ENCODE measurements around the gene ELAVL3. TPM values are rescaled to one million over a fixed set of nuclear protein-coding genes. Genes with fewer than 3 reads are reported as not detected.
"Not testable (repeated sequence)": the region's sequence is repeated elsewhere in the genome, so short reads cannot be mapped to it uniquely, and the experiment has no call there.

The ELAVL3 gene
- polyA plus RNA-seq, 3 donors = not detected

GRCh38 chr19:11478167-11479089, 2.4 kb downstream of the ELAVL3 start:
- Histone ChIP-seq H2AFZ (ENCODE audit: insufficient read depth, low read depth, low read length, poor library complexity, severe bottlenecking) (no peak overlapping the region), H3K9me3 (replicated peaks in 1 of 2; ENCODE audit: control insufficient read depth in 1 of 2, insufficient read depth in 1 of 2, low read length in 2 of 2) (peaks cover 7 to 21% of the 10 kb centered on the region in 2 donors), H3K27ac (ENCODE audit: low read depth in 1 of 2, low read length in 2 of 2) (no peak overlapping the region), H3K9ac (ENCODE audit: insufficient read depth, low read length, poor library complexity, severe bottlenecking) (no peak overlapping the region), H3K27me3 (ENCODE audit: control insufficient read depth in 2 of 2, insufficient read depth in 2 of 2, low read length in 2 of 2) (peaks cover 23 to 57% of the 10 kb centered on the region in 2 donors), H3K36me3 (replicated peaks in 1 of 2; ENCODE audit: control insufficient read depth in 1 of 2, insufficient read depth in 2 of 2, low read length in 2 of 2) (no peaks in the 10 kb centered on the region), H4K20me1 (ENCODE audit: insufficient read depth, low read length) (no peaks in the 10 kb centered on the region), H3K4me2 (replicated peaks; ENCODE audit: extremely low read depth, low read length, poor library complexity, severe bottlenecking) (peak overlapping the region; percentile 41), H3K4me1 (ENCODE audit: control insufficient read depth in 1 of 2, insufficient read depth in 2 of 2, low read length in 2 of 2) (peaks cover 35 to 49% of the 10 kb centered on the region in 2 donors), H3K4me3 (replicated peaks in 1 of 3; ENCODE audit: low read depth in 2 of 3, low read length in 3 of 3) (no peak overlapping the region), H3K79me2 (ENCODE audit: insufficient read depth, low read length) (no peaks in the 10 kb centered on the region)
- intact Hi-C loops (cut with micrococcal nuclease) = no loop called here
- peaks cover 48 to 74% (median 58%) of the 10 kb centered on the region in 3 donors for H3K27me3 Mint-ChIP-seq (ENCODE audit: low read depth in 3 of 3)
- H3K27ac Mint-ChIP-seq = peak overlapping the region in 4 of 7 donors; percentile 16 to 84 (median 55)
- peaks cover 5 to 7% of the 10 kb centered on the region in 2 donors for H3K36me3 Mint-ChIP-seq
- peak in 2 of 3 donors; percentile 10 to 31 for DNase-seq
- 35% methylated on average over 13 of the region's 19 CpGs for WGBS (ENCODE audit: insufficient coverage)
- peak overlapping the region; percentile 64 to 85 for H3K4me3 Mint-ChIP-seq
- peaks cover 5 to 22% (median 11%) of the 10 kb centered on the region in 7 donors for H3K9me3 Mint-ChIP-seq
- TF ChIP-seq CTCF (IDR thresholded peaks at IDR 0.05) = no peak
- H3K4me1 Mint-ChIP-seq = peaks cover 24% of the 10 kb centered on the region

- no peak overlapping the region for H3K9ac ChIP-seq (ENCODE audit: insufficient read depth, low read length, poor library complexity, severe bottlenecking)
- H3K36me3 Mint-ChIP-seq = peaks cover 0 to 3% of the 10 kb centered on the region in 2 donors
- H3K27ac Mint-ChIP-seq = no peak overlapping the region
- peaks cover 12 to 36% of the 10 kb centered on the region in 2 donors for H3K27me3 ChIP-seq (ENCODE audit: control insufficient read depth in 2 of 2, insufficient read depth in 2 of 2, low read length in 2 of 2)
- no peaks in the 10 kb centered on the region for H3K79me2 ChIP-seq (ENCODE audit: insufficient read depth, low read length)
- no peak overlapping the region for H2AFZ ChIP-seq (ENCODE audit: insufficient read depth, low read depth, low read length, poor library complexity, severe bottlenecking)
- intact Hi-C loops (cut with micrococcal nuclease) = no loop called here
- no peak for DNase-seq
- no peak overlapping the region for H3K4me2 ChIP-seq (replicated peaks; ENCODE audit: extremely low read depth, low read length, poor library complexity, severe bottlenecking)
- H3K9me3 Mint-ChIP-seq = peaks cover 0 to 7% (median 4%) of the 10 kb centered on the region in 7 donors
- no peak overlapping the region for H3K27ac ChIP-seq (ENCODE audit: low read depth in 1 of 2, low read length in 2 of 2)
- peaks cover 12% of the 10 kb centered on the region for H3K4me1 Mint-ChIP-seq
- H3K27me3 Mint-ChIP-seq (ENCODE audit: low read depth in 3 of 3) = peaks cover 33 to 65% (median 39%) of the 10 kb centered on the region in 3 donors
- no peak for TF ChIP-seq CTCF (IDR thresholded peaks at IDR 0.05)
- peaks cover 0 to 9% of the 10 kb centered on the region in 2 donors for H3K9me3 ChIP-seq (replicated peaks in 1 of 2; ENCODE audit: control insufficient read depth in 1 of 2, insufficient read depth in 1 of 2, low read length in 2 of 2)
- no peaks in the 10 kb centered on the region for H4K20me1 ChIP-seq (ENCODE audit: insufficient read depth, low read length)
- H3K36me3 ChIP-seq (replicated peaks in 1 of 2; ENCODE audit: control insufficient read depth in 1 of 2, insufficient read depth in 2 of 2, low read length in 2 of 2) = no peaks in the 10 kb centered on the region
- H3K4me3 ChIP-seq (replicated peaks in 1 of 3; ENCODE audit: low read depth in 2 of 3, low read length in 3 of 3) = no peak overlapping the region
- H3K4me3 Mint-ChIP-seq = no peak overlapping the region
- H3K4me1 ChIP-seq (ENCODE audit: control insufficient read depth in 1 of 2, insufficient read depth in 2 of 2, low read length in 2 of 2) = peaks cover 16 to 26% of the 10 kb centered on the region in 2 donors
- WGBS (ENCODE audit: insufficient coverage) = 80% methylated on average over 2 of the region's 8 CpGs
Observed at GRCh38 chr19:11475861-11476260, 5.0 kb downstream of the ELAVL3 start.

- peaks cover 10 to 34% of the 10 kb centered on the region in 2 donors for H3K27me3 ChIP-seq (ENCODE audit: control insufficient read depth in 2 of 2, insufficient read depth in 2 of 2, low read length in 2 of 2)
- H3K27me3 Mint-ChIP-seq (ENCODE audit: low read depth in 3 of 3) = peaks cover 33 to 61% (median 38%) of the 10 kb centered on the region in 3 donors
- H3K27ac Mint-ChIP-seq = peak overlapping the region in 1 of 7 donors; percentile 63
- H3K4me1 ChIP-seq (ENCODE audit: control insufficient read depth in 1 of 2, insufficient read depth in 2 of 2, low read length in 2 of 2) = peaks cover 16 to 22% of the 10 kb centered on the region in 2 donors
- no CpG with 5 or more reads among the region's 3 CpGs for WGBS (ENCODE audit: insufficient coverage)
- H3K4me2 ChIP-seq (replicated peaks; ENCODE audit: extremely low read depth, low read length, poor library complexity, severe bottlenecking); H3K4me3 Mint-ChIP-seq; H3K36me3 ChIP-seq (replicated peaks in 1 of 2; ENCODE audit: control insufficient read depth in 1 of 2, insufficient read depth in 2 of 2, low read length in 2 of 2); H2AFZ ChIP-seq (ENCODE audit: insufficient read depth, low read depth, low read length, poor library complexity, severe bottlenecking); H3K36me3 Mint-ChIP-seq; H3K9me3 Mint-ChIP-seq; H3K4me3 ChIP-seq (replicated peaks in 1 of 3; ENCODE audit: low read depth in 2 of 3, low read length in 3 of 3); H3K79me2 ChIP-seq (ENCODE audit: insufficient read depth, low read length); H3K9ac ChIP-seq (ENCODE audit: insufficient read depth, low read length, poor library complexity, severe bottlenecking); H3K9me3 ChIP-seq (replicated peaks in 1 of 2; ENCODE audit: control insufficient read depth in 1 of 2, insufficient read depth in 1 of 2, low read length in 2 of 2); DNase-seq; intact Hi-C loops (cut with micrococcal nuclease); H3K27ac ChIP-seq (ENCODE audit: low read depth in 1 of 2, low read length in 2 of 2); H4K20me1 ChIP-seq (ENCODE audit: insufficient read depth, low read length): not testable (repeated sequence)
- peaks cover 12% of the 10 kb centered on the region for H3K4me1 Mint-ChIP-seq
Observed at GRCh38 chr19:11475343-11475742, 5.5 kb downstream of the ELAVL3 start.

Data from CD14-positive monocyte (primary cell).